ENCODE results near the gene ST6GALNAC3.

Gene ST6GALNAC3

DNA sequence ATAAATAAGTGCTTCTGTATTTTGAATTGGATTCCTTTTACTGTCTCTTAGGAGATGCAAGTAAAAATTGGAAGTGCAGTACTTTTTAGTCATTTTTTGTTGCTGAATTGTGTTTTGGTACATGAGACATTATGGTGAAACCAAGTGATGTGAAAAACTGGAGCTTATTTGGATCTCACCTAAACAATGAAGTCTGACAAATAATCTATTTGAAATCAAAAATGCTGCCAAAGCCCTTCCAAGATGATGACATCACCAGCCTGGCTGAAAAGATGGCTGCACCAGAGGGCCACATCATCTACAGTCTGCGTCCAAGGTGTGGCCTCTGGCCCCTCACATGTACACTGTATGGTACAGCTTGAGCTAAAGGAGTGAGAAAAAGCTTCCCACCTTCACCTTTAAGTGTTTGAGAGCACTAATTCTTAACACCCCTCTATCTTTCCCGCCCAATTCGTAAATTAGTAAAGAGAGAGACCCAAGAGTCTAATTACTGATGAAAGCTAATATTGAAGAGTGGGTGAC, 600.2 kb downstream of the ST6GALNAC3 start:
- no peaks in the 10 kb centered on the region for H3K27me3 Mint-ChIP-seq (ENCODE audit: low read depth)
- DNase-seq (ENCODE audit: low spot score), result no peak
- no peak overlapping the region for H3K27ac Mint-ChIP-seq
- no peaks in the 10 kb centered on the region for H3K9me3 Mint-ChIP-seq
- no peak overlapping the region for H3K4me3 Mint-ChIP-seq
- H3K36me3 Mint-ChIP-seq (ENCODE audit: low read depth), result no peaks in the 10 kb centered on the region
- no peaks in the 10 kb centered on the region for H3K4me1 Mint-ChIP-seq (ENCODE audit: low read depth)

DNA sequence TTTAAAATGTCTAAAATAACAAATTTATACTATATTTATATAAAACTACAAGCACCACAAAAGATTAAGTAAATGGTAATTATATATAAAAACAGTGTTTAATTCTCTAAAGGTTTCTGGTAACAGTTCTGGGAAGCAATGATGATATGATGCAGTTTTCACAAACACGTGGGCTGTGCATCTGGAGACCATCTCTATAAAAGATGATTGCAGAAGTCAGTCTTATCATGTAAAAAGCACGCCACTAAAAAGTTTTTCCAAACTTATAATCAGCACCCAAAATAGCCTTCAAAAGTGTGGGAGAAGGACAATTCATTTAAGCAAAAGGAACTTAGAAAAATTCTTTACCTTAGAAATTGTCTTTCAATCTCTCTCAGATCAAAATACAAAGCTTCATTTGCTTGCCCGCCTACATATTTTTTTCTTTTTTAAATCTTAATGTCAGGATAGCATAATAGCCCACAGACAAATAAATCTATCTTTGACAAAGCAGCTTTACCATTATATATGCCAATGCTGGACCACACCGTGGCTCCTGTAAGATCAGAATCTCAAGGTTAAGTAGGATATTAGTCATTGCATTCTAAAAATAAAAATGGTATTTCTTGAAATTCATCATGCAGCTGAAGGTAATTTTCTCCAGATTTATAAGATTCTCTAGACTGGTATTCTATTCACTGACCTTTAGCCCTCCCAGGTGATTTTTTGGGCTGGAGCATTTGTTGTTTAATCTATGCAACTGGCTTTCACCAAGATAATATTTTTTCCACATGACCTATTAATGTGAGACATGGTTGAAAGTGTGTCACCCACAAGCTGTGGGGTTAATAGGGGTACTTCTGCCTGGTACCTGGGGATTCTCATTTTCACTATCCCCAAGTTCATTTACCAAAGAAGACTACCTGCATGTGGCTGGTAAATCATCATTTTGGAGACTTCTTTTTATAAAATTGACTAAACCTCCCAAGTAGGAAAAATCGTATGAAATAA, 603.2 kb downstream of the ST6GALNAC3 start:
- Mint-ChIP-seq H3K27ac (no peak overlapping the region), H3K4me1 (ENCODE audit: low read depth) (no peaks in the 10 kb centered on the region), H3K27me3 (ENCODE audit: low read depth) (no peaks in the 10 kb centered on the region), H3K4me3 (no peak overlapping the region), H3K36me3 (ENCODE audit: low read depth) (no peaks in the 10 kb centered on the region), H3K9me3 (no peaks in the 10 kb centered on the region)
- DNase-seq (ENCODE audit: low spot score), result no peak

DNA sequence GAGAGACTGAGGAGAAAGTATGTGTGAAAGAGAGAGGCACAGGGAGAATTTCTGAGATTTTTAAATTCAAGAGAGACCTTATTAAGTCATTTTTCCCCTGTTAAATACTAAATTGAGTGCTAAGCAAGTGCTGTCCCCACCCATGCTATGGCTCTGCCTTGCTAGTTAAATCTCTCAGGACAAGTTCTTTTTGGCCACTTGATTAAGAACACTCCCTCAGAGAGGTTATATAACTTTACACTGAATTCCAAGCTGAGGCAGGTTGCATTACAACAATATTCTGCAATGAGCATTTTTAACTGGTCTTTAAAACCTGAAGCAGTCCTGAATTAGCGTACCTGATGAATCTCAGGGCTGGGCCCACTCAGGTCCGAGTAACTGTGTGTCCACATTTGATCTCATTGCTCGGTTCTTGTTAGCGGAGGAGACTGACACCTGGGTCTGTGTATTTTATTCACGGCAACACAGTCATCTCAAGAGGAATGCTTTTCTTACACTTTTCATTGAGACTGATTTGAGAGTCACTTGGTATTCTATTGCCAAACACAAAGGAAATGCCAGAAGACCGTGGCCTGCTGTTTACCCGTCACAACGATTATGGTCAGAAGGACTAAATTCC, 605.1 kb downstream of the ST6GALNAC3 start:
- Mint-ChIP-seq H3K4me1 (ENCODE audit: low read depth) (no peaks in the 10 kb centered on the region), H3K9me3 (no peaks in the 10 kb centered on the region), H3K36me3 (ENCODE audit: low read depth) (no peaks in the 10 kb centered on the region), H3K27ac (no peak overlapping the region), H3K27me3 (ENCODE audit: low read depth) (no peaks in the 10 kb centered on the region), H3K4me3 (no peak overlapping the region)
- DNase-seq (ENCODE audit: low spot score), result no peak

DNA sequence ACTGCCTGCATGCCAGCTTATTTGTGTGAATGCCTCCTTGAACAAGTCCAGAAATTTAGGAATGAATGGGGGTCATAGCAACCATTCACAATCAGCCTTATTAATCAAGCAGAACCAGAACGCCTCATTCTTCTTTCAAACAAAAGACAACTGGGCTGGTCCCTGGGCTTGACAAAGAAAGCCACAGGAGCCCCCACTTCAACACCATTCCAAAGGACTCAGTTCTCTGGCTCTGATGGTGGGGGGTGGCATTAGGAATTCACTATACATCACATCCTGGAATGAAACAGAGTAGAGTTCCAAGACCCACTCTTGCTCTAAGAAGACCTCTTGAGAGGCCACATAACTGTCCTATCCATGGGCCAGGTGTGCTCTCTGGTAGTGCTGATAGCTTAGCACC, 606.1 kb downstream of the ST6GALNAC3 start:
- no peaks in the 10 kb centered on the region for H3K27me3 Mint-ChIP-seq (ENCODE audit: low read depth)
- no peaks in the 10 kb centered on the region for H3K9me3 Mint-ChIP-seq
- H3K27ac Mint-ChIP-seq, result no peak overlapping the region
- H3K36me3 Mint-ChIP-seq (ENCODE audit: low read depth), result no peaks in the 10 kb centered on the region
- H3K4me1 Mint-ChIP-seq (ENCODE audit: low read depth), result no peaks in the 10 kb centered on the region
- no peak overlapping the region for H3K4me3 Mint-ChIP-seq
- no peak for DNase-seq (ENCODE audit: low spot score)

DNA sequence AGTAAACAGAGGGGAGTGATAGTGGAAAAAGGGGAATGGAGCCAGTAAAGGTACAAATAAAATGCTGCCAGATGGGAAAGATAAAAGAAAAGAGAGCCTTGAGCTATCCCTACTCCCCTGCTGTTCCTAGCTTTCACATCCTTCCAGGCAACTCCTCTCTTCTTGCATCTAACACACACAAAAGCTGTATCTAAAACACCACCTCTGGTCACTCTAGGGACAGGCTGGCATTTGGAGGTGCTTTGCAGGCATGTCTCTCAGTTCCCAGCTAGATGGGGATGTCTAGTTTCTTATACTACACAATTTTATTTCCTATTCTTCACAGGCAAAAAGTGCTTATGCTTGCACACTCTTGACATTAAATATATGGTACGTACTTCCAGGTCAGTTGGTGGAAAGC, 607.6 kb downstream of the ST6GALNAC3 start:
- Mint-ChIP-seq H3K36me3 (ENCODE audit: low read depth) (no peaks in the 10 kb centered on the region), H3K27me3 (ENCODE audit: low read depth) (no peaks in the 10 kb centered on the region), H3K27ac (no peak overlapping the region), H3K9me3 (no peaks in the 10 kb centered on the region), H3K4me3 (no peak overlapping the region), H3K4me1 (ENCODE audit: low read depth) (no peaks in the 10 kb centered on the region)
- DNase-seq (ENCODE audit: low spot score), result no peak

Data from T-helper 2 cell treated with Interferon-gamma antibody and Interleukin-4, amounts not matched to agents 5 μg/mL and 100 μg/mL, for 36 hours (primary cell).